K562 (cell line): Measurements from ENCODE around the gene ZNF22. TPM values are rescaled to one million over a fixed set of nuclear protein-coding genes. Genes with fewer than 3 reads are reported as not detected.

Source experiments
- ATAC-seq: fragments of 200-7000 bp; cut with Tn5 transposase; 3 replicates; pipeline ENCODE4 v1.9.1; 2020; ENCODE audit warnings: moderate library complexity
- BruUV-seq: library from RNA; stranded (reverse); fragments of 400-500 nt; replicated peaks from 2 replicates; lab custom pipeline; 2021; lab: Mats Ljungman, UMichigan
- CTCF ChIA-PET: fragments of 300-600 bp; formaldehyde crosslinking; extraction: SDS; loops from one replicate; lab custom pipeline; 2021; ENCODE audit warnings: low intra/inter-chr PET ratio; lab: Yijun Ruan, JAX
- POLR2A ChIA-PET: fragments of 300-600, 350-650 bp; sonication (Branson Sonifier 250); formaldehyde crosslinking; extraction: SDS; loops from one replicate; lab custom pipeline; 2021; ENCODE audit warnings: antibody characterized with exemption, inconsistent platforms; lab: Yijun Ruan, JAX
- DNase-seq, 4 experiments: peaks; one replicate each; pipeline versions ENCODE4 v3.0.0 to v3.0.0-alpha.2; 2011 to 2018; ENCODE audit warnings: low spot score in 3 of 4, mixed read lengths in 3 of 4; ENCODE audit errors: extremely low read depth in 1 of 4
- FAIRE-seq: peaks from 2 replicates; lab custom pipeline; 2011; peaks lifted over from hg19 to GRCh38; lab: Jason Lieb, UNC
- H2AFZ ChIP-seq: 2 replicates; pipeline ENCODE4 v1.6.0; 2011; ENCODE audit warnings: low read depth, low read length, control low read depth, inconsistent platforms
- H3K27ac ChIP-seq: fragments of 200-600 bp; 3 replicates; pipeline ENCODE4 v1.8.0; 2011; ENCODE audit warnings: low read depth, mild to moderate bottlenecking, control low read depth, inconsistent platforms, low read length, moderate library complexity, mixed read lengths; ENCODE audit errors: extremely low read depth
- H3K27me3 ChIP-seq, 2 experiments: fragments of 300-600 bp in 1 of 2; 2 replicates in 1 of 2; 3 replicates in 1 of 2; pipeline versions ENCODE4 v1.6.0 to v1.8.0; 2011; ENCODE audit warnings: inconsistent platforms in 2 of 2, low read length in 2 of 2, mild to moderate bottlenecking in 1 of 2, mixed read lengths in 1 of 2, moderate library complexity in 1 of 2; ENCODE audit not compliant: control insufficient read depth in 2 of 2, insufficient read depth in 2 of 2
- H3K36me3 ChIP-seq: fragments of 300-600 bp; 3 replicates; pipeline ENCODE4 v1.8.0; 2011; ENCODE audit warnings: mild to moderate bottlenecking, low read length, inconsistent platforms; ENCODE audit not compliant: control insufficient read depth, insufficient read depth
- H3K4me1 ChIP-seq, 2 experiments: fragments of 200-600 bp in 1 of 2; replicated peaks in 1 of 2; 2 replicates in 1 of 2; 3 replicates in 1 of 2; pipeline versions ENCODE4 v1.5.1 to v1.8.0; 2011; ENCODE audit warnings: inconsistent platforms in 2 of 2, low read length in 2 of 2, mild to moderate bottlenecking in 1 of 2, mixed read lengths in 1 of 2, moderate library complexity in 1 of 2; ENCODE audit not compliant: control insufficient read depth in 2 of 2, insufficient read depth in 2 of 2
- H3K4me2 ChIP-seq: 2 replicates; pipeline ENCODE4 v1.6.1; 2011; ENCODE audit warnings: low read length, control low read depth, inconsistent platforms, mixed read lengths; ENCODE audit not compliant: insufficient read depth
- H3K4me3 ChIP-seq: fragments of 200-600 bp; sonication (generic), shearing (Covaris generic); 2 replicates; pipeline ENCODE4 v1.5.1; 2016; ENCODE audit warnings: control low read depth, inconsistent platforms
- H3K79me2 ChIP-seq: fragments of 200-600 bp; 3 replicates; pipeline ENCODE4 v1.8.0; 2011; ENCODE audit warnings: low read length, inconsistent platforms; ENCODE audit not compliant: control insufficient read depth, insufficient read depth
- H3K9ac ChIP-seq, 2 experiments: 2 replicates each; pipeline versions ENCODE4 v1.6.0 to v1.6.1; 2011; ENCODE audit warnings: low read depth in 2 of 2, low read length in 2 of 2, control low read depth in 1 of 2, inconsistent platforms in 1 of 2, mild to moderate bottlenecking in 1 of 2, mixed read lengths in 1 of 2; ENCODE audit not compliant: insufficient read depth in 1 of 2
- H3K9me1 ChIP-seq: one replicate; pipeline ENCODE4 v1.6.0; 2011; ENCODE audit warnings: inconsistent platforms, mild to moderate bottlenecking, low read length, moderate library complexity; ENCODE audit not compliant: control insufficient read depth, insufficient read depth
- H3K9me3 ChIP-seq: replicated peaks from 2 replicates; pipeline ENCODE4 v1.5.1; 2011; ENCODE audit warnings: low read depth, low read length, inconsistent platforms; ENCODE audit not compliant: control insufficient read depth, insufficient read depth
- H4K20me1 ChIP-seq: replicated peaks from 2 replicates; pipeline ENCODE4 v1.6.1; 2011; ENCODE audit warnings: low read length, inconsistent platforms, mixed read lengths; ENCODE audit not compliant: control insufficient read depth, insufficient read depth
- TEAD4 ChIP-seq, 2 experiments: sonication (generic) in 1 of 2; formaldehyde crosslinking in 1 of 2; IDR thresholded peaks; 2 replicates each; pipeline versions ENCODE4 v1.6.1 to v1.8.0; 2012 to 2022; ENCODE audit warnings: borderline replicate concordance in 1 of 2, inconsistent platforms in 1 of 2, low read length in 1 of 2, mild to moderate bottlenecking in 1 of 2, missing genetic modification reagents in 1 of 2
- ZNF512 ChIP-seq: IDR thresholded peaks from 2 replicates; pipeline ENCODE4 v1.6.1; 2016; ENCODE audit warnings: missing genetic modification characterization, missing compliant biosample characterization
- in situ Hi-C: fragments of 300-500 bp; cut with MboI; formaldehyde crosslinking; loops from 4 replicates; pipeline ENCODE4 v1.15.0; 2018; ENCODE audit warnings: inconsistent platforms, mixed read lengths
- intact Hi-C: fragments of 100-400 bp; cut with micrococcal nuclease; formaldehyde crosslinking; loops from 2 replicates; pipeline ENCODE4 v1.14.2; 2022
- polyA plus RNA-seq, 8 experiments: library from polyadenylated mRNA; depleted of rRNA in 4 of 8; stranded (reverse) in 5 of 8; unstranded in 3 of 8; fragments of >200 nt; fragmentation: Nextera tagmentation in 2 of 8; fragmentation: Illumina TruSeq in 1 of 8; extraction: Ambion mirVana in 2 of 8; extraction: Trizol in 1 of 8; gene quantifications; 2 replicates each; pipeline versions ENCODE4 v1.2.1 to v1.2.3, GENCODE V29; 2011 to 2014; ENCODE audit warnings: inconsistent platforms in 1 of 8, missing spikeins in 1 of 8
- total RNA-seq, 7 experiments: library from RNA; depleted of rRNA in 6 of 7; stranded (reverse); fragments of >200 nt in 6 of 7; fragmentation: Illumina TruSeq in 2 of 7; extraction: Trizol in 2 of 7; gene quantifications; 2 replicates each; pipeline versions ENCODE4 v1.2.1 to v1.2.3, GENCODE V29; 2011 to 2021; ENCODE audit warnings: low replicate concordance in 1 of 7
- TF ChIP-seq, protein P1 (sequence below): sonication (generic); formaldehyde crosslinking; IDR thresholded peaks from 2 replicates; pipeline ENCODE4 v1.8.0; 2022; ENCODE audit warnings: mild to moderate bottlenecking, missing genetic modification reagents

The ZNF22 gene
- total and polyA plus RNA-seq, 9 of the 15 experiments (the other 6 are each of a cell fraction or from before 2014, with no cell fraction given) = 36.2 to 98.7 (median 51.2) TPM

DNA sequence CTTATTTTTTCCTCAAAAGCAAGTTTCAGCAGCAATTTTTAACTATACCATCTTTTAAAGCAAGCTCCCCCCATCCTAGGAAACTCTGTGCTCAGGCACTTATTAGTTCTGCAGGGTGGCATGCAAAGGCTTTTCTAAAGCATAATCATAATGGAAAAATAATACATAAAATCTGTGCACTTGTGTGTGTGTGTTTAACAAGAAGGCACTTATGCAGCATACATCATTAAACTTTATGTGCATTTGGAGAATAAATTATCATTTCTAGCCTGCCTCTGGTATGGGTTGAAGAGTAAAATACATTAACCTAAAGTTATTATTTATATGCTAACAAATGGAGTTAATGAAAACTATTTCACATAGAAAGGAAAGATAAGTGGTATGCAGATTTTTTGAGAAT is 46.7 kb upstream of the ZNF22 start (continued):
- TF ChIP-seq TEAD4 (IDR thresholded peaks at IDR 0.05; ENCODE audit: low read length) (no peak), TEAD4 (CRISPR knock-in tag; IDR thresholded peaks at IDR 0.05; ENCODE audit: borderline replicate concordance) (no peak)

GRCh38 chr10:44954962-44955361 is 45.8 kb upstream of the ZNF22 start:
- H2AFZ ChIP-seq = no peak overlapping the region
- POLR2A ChIA-PET = no interaction called here
- H3K4me3 ChIP-seq = no peak overlapping the region
- H3K27ac ChIP-seq = no peak overlapping the region
- no peaks in the 10 kb centered on the region for H3K79me2 ChIP-seq
- DNase-seq = no peak
- peaks cover 8 to 9% of the 10 kb centered on the region in 2 experiments; a peak in 4 of 5 replicates for H3K4me1 ChIP-seq
- no peaks in the 10 kb centered on the region for H3K9me3 ChIP-seq
- in situ Hi-C loops = no loop called here
- CTCF ChIA-PET = no interaction called here
- H3K36me3 ChIP-seq = no peaks in the 10 kb centered on the region
- H4K20me1 ChIP-seq = peaks cover 4% of the 10 kb centered on the region; the same call in 1 of the 2 replicates
- ATAC-seq = no peak
- no peak overlapping the region for H3K4me2 ChIP-seq
- BruUV-seq = no TSS peak
- H3K9ac ChIP-seq = no peak overlapping the region
- TF ChIP-seq, protein P1, sequence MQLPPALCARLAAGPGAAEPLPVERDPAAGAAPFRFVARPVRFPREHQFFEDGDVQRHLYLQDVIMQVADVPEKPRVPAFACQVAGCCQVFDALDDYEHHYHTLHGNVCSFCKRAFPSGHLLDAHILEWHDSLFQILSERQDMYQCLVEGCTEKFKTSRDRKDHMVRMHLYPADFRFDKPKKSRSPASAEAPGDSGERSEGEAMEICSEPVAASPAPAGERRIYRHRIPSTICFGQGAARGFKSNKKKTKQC (CRISPR knock-in tag) = no peak
- peak; percentile 96 for TF ChIP-seq ZNF512 (tag)
- H3K9me1 ChIP-seq = peaks cover 3% of the 10 kb centered on the region
- peaks cover 22 to 36% of the 10 kb centered on the region in 2 experiments; a peak in 4 of 5 replicates for H3K27me3 ChIP-seq
- intact Hi-C loops = no loop called here
- no peak for FAIRE-seq
